Hepatocyte (in vitro differentiated cells): Measurements from ENCODE around the gene DHRS7C. TPM values are rescaled to one million over a fixed set of nuclear protein-coding genes. Genes with fewer than 3 reads are reported as not detected.

ENCODE experiments used
- DNase-seq: peaks from one replicate; pipeline ENCODE4 v3.0.0-alpha.2; 2016; ENCODE audit warnings: low spot score
- H2AFZ ChIP-seq: fragments of 200-600 bp; sonication (generic); 2 replicates; pipeline ENCODE4 v1.6.0; 2016; ENCODE audit warnings: antibody characterized with exemption, mild to moderate bottlenecking
- H3K27ac ChIP-seq: fragments of 200-600 bp; sonication (generic); 2 replicates; pipeline ENCODE4 v1.5.1; 2016; ENCODE audit warnings: mild to moderate bottlenecking
- H3K27me3 ChIP-seq: fragments of 200-600 bp; sonication (generic); 2 replicates; pipeline ENCODE4 v1.6.1; 2016
- H3K36me3 ChIP-seq: fragments of 200-600 bp; sonication (generic); replicated peaks from 2 replicates; pipeline ENCODE4 v1.5.1; 2016; ENCODE audit warnings: low read depth; ENCODE audit not compliant: insufficient read depth
- H3K4me1 ChIP-seq: fragments of 200-600 bp; sonication (generic); 2 replicates; pipeline ENCODE4 v1.5.1; 2016; ENCODE audit warnings: mild to moderate bottlenecking, moderate library complexity; ENCODE audit not compliant: insufficient read depth
- H3K4me2 ChIP-seq: fragments of 200-600 bp; sonication (generic); 2 replicates; pipeline ENCODE4 v1.6.0; 2016
- H3K4me3 ChIP-seq: fragments of 200-600 bp; sonication (generic); 2 replicates; pipeline ENCODE4 v1.5.1; 2016; ENCODE audit warnings: mild to moderate bottlenecking
- H3K79me2 ChIP-seq: fragments of 200-600 bp; sonication (generic); 2 replicates; pipeline ENCODE4 v1.6.0; 2017; ENCODE audit warnings: mild to moderate bottlenecking
- H3K9me2 ChIP-seq: fragments of 200-600 bp; sonication (generic); replicated peaks from 2 replicates; pipeline ENCODE4 v1.6.0; 2017; ENCODE audit warnings: mild to moderate bottlenecking; ENCODE audit not compliant: insufficient read depth
- H3K9me3 ChIP-seq: fragments of 200-600 bp; sonication (generic); 2 replicates; pipeline ENCODE4 v1.5.1; 2016; ENCODE audit warnings: low read depth, mild to moderate bottlenecking
- H4K20me1 ChIP-seq: fragments of 200-600 bp; sonication (generic); 2 replicates; pipeline ENCODE4 v1.6.0; 2016; ENCODE audit warnings: mild to moderate bottlenecking; ENCODE audit not compliant: insufficient read depth, poor library complexity, severe bottlenecking
- CTCF ChIP-seq: fragments of 200-600 bp; sonication (generic); IDR thresholded peaks from 2 replicates; pipeline ENCODE4 v1.5.1; 2016; ENCODE audit warnings: antibody characterized with exemption, mild to moderate bottlenecking; ENCODE audit not compliant: poor library complexity
- EZH2 ChIP-seq: fragments of 200-600 bp; sonication (generic); IDR thresholded peaks from 2 replicates; pipeline ENCODE4 v1.6.1; 2016; ENCODE audit warnings: antibody characterized with exemption, mild to moderate bottlenecking, borderline replicate concordance
- EZH2phosphoT487 ChIP-seq: fragments of 200-600 bp; sonication (generic); IDR thresholded peaks from one replicate; pipeline ENCODE4 v1.6.1; 2018; ENCODE audit warnings: antibody characterized with exemption, mild to moderate bottlenecking, low read depth, moderate library complexity; ENCODE audit not compliant: unreplicated experiment, severe bottlenecking
- WGBS: methylation state at CpG from one replicate; pipeline ENCODE4 v1.1.6; 2016; ENCODE audit warnings: low lambda C conversion rate; ENCODE audit errors: missing lambda C conversion rate; 5-methylcytosine and 5-hydroxymethylcytosine counted together
- polyA plus RNA-seq: library from polyadenylated mRNA; unstranded; fragments of >200 nt; fragmentation: Nextera tagmentation; extraction: Ambion mirVana; gene quantifications from 2 replicates; pipeline ENCODE4 v1.2.1, GENCODE V29; 2016
- total RNA-seq: library from RNA; depleted of rRNA; stranded (reverse); fragments of >200 nt; gene quantifications from 2 replicates; pipeline ENCODE4 v1.2.3, GENCODE V29; 2014

DHRS7C gene
- total and polyA plus RNA-seq, 2 experiments from 2014 or later = 0.19 TPM; not detected in 1

GRCh38 chr17:9811537-9811936 is 20.1 kb upstream of the DHRS7C start:
- Histone ChIP-seq H2AFZ (no peak overlapping the region), H3K27ac (no peak overlapping the region)

DNA sequence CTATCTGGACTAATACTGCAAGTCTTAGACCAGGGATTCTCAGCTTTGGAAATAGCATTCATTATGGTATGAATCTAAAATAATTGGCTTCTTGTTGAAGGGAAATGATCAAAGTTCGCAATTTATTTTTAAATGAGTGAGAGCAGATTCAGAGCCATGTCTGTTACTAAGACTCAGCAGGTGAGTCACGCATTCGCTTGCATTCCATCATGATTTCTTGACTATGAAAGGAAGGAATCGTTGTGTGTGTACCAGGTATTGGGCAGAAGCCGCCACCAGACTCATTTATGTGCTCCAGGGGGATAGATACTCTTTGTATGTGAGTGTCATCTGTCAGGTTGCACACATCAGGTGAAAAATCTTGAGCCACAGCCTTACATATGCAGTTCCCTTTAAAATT is 19.7 kb upstream of the DHRS7C start:
- 89% methylated on average over 5 of the region's 5 CpGs for WGBS
- H2AFZ ChIP-seq = no peak overlapping the region
- H4K20me1 ChIP-seq = no peaks in the 10 kb centered on the region
- no peak overlapping the region for H3K27ac ChIP-seq
- no peaks in the 10 kb centered on the region for H3K9me2 ChIP-seq
- no peak overlapping the region for H3K4me3 ChIP-seq
- H3K9me3 ChIP-seq = no peaks in the 10 kb centered on the region
- no peak for TF ChIP-seq EZH2
- TF ChIP-seq CTCF = no peak
- TF ChIP-seq EZH2phosphoT487 = no peak
- H3K4me2 ChIP-seq = no peak overlapping the region
- no peaks in the 10 kb centered on the region for H3K36me3 ChIP-seq
- no peaks in the 10 kb centered on the region for H3K27me3 ChIP-seq
- DNase-seq = no peak
- H3K4me1 ChIP-seq = no peaks in the 10 kb centered on the region
- no peaks in the 10 kb centered on the region for H3K79me2 ChIP-seq

More at GRCh38 chr17:9811537-9811936, 20.1 kb upstream of the DHRS7C start:
- no peaks in the 10 kb centered on the region for H3K4me1 ChIP-seq
- no peaks in the 10 kb centered on the region for H3K79me2 ChIP-seq
- DNase-seq = no peak
- H3K9me2 ChIP-seq = no peaks in the 10 kb centered on the region
- H3K36me3 ChIP-seq = no peaks in the 10 kb centered on the region
- H3K9me3 ChIP-seq = no peaks in the 10 kb centered on the region
- WGBS = 34% methylated on average over 11 of the region's 11 CpGs
- H3K27me3 ChIP-seq = no peaks in the 10 kb centered on the region
- H3K4me2 ChIP-seq = no peak overlapping the region
- no peaks in the 10 kb centered on the region for H4K20me1 ChIP-seq
- H3K4me3 ChIP-seq = no peak overlapping the region
- no peak for TF ChIP-seq EZH2phosphoT487
- no peak for TF ChIP-seq CTCF
- TF ChIP-seq EZH2 = no peak

GRCh38 chr17:9810100-9810949 is 18.9 kb upstream of the DHRS7C start:
- Histone ChIP-seq H3K4me3 (no peak overlapping the region), H3K79me2 (no peaks in the 10 kb centered on the region), H3K27ac (no peak overlapping the region), H3K9me3 (no peaks in the 10 kb centered on the region), H3K27me3 (no peaks in the 10 kb centered on the region), H4K20me1 (no peaks in the 10 kb centered on the region), H2AFZ (no peak overlapping the region), H3K36me3 (no peaks in the 10 kb centered on the region), H3K9me2 (no peaks in the 10 kb centered on the region), H3K4me2 (no peak overlapping the region), H3K4me1 (no peaks in the 10 kb centered on the region)
- WGBS = 65% methylated on average over 4 of the region's 4 CpGs
- no peak for DNase-seq
- TF ChIP-seq EZH2phosphoT487 (no peak), EZH2 (no peak), CTCF (no peak)
